Measurements from ENCODE around the gene HEY2.
A peak's percentile ranks its signal among the peaks of the same experiment; 100 is the strongest.
"Not testable (repeated sequence)": the region's sequence is repeated elsewhere in the genome, so short reads cannot be mapped to it uniquely, and the experiment has no call there.

HEY2 gene

DNA sequence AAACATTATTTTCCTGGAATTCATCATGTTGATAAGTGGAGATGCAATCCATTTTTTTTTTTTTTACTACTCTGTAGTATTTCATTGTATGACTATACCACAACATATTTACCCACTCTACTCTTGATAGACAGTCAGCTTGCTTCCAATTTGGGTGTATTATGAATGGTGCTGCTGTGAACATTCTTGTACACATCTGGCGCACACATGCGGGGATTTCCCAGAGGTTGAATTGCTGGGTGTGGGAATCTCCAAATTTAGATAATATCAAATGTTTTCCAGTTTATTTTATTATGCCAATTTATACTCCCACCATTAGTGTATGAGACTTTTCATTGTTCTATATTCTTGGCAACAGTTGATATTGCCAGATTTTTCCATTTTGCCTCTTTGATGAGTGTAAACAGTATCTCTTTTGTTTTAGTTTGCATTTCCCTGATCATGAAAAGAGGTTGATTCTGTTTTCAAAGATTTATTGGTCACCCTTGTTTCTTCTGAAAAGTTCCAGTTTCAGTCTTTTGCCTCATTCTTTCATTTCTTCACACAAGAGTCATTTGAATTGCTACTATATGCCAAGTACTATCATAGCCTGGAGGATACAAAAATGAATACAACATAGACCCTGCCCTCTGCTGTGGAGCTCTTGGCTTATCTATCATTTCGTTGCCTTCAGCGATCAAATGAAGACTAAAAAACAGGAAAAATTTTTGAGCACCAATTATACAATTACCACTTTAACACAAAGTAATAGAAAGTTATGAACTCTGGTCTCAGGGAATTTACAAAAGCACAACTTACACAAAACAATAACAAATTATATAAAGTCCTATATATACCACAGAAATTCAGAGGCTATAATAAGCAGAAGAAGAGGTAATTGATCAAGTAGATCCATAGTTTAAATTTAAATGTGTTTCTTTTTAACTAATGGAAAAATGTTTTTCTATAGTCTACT is 24.2 kb downstream of the HEY2 start:
- DNase-seq: no peak

DNA sequence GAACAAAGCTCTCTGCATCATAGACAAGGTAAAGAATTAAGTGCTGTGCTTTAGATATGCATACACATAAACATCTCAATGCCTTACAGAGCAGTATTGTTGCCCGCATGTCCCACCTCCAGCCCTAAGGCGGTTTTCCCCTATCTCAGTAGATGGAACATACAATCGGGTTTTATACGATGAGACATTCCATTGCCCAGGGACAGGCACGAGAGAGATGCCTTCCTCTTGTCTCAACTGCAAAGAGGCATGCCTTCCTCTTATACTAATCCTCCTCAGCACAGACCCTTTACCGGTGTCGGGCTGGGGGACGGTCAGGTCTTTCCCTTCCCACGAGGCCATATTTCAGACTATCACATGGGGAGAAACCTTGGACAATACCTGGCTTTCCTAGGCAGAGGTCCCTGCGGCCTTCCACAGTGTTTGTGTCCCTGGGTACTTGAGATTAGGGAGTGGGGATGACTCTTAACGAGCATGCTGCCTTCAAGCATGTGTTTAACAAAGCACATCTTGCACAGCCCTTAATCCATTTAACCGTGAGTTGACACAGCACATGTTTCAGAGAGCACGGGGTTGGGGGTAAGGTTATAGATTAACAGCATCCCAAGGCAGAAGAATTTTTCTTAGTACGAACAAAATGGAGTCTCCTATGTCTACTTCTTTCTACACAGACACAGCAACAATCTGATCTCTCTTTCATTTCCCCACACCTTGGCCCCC is 26.8 kb downstream of the HEY2 start:
- DNase-seq: not testable (repeated sequence)

DNA sequence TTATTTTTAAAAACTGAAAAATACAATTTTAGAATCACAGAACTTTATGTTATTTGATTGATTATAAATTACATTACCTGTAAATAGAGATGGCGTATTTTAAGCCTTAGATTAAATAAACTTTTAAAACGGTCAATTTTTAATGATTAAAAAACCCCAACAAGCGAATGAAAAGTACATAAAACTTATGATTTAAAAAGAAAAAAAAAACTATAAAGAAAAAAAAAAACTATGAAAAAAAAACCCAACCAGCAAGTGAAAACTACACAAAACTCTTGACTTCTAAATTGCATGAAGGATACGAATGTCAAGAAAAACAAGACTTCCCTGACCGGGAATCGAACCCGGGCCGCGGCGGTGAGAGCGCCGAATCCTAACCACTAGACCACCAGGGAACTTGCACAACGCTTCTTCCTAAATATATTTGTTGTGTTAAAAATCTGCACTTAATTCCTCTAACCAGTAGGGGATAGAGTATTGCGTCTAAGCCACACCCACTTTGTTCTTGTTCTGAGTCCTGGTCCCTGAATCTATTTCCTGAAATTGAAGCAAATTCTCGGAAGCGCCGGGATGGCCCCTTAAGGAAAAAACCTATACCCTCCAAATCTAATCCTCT is 30.6 kb downstream of the HEY2 start:
- DNase-seq: peak; percentile 92 to 93

DNA sequence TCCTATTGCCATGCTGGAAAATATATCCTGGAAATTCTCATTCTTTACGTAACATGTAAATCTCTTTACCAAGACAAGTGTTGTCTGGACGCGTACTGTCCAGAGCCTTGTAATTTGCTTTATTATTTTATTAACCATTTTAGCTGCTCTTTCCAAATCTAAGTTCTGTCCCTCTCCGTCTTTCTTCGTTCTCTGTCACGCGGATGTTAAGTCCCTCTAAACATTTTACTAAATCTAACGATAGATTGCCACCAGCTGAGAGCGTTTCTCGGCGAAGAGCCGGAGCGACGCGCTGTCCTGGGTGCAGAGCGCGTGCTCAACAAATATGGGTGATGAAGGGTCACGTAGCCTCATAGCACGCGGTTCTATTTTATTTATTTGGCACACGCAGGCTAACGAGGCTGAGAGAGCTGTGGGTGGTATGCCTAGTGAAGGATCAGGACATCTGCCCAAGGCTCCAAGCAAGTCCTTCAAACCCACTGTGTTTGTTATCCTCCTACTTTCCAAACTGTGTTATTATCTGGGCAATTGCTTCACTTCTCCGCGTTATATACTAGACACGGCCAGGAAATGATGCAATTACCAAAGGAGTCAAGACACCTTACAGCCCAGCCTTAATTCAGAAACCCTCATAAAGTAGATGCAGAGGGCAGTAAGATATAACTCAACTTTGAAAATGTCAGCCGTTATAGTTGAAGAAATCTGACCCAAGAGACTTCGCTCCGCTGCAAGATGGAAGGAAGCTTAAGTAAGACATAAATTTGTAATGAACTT is 31.3 kb downstream of the HEY2 start:
- peak; percentile 70 to 76 for DNase-seq

DNA sequence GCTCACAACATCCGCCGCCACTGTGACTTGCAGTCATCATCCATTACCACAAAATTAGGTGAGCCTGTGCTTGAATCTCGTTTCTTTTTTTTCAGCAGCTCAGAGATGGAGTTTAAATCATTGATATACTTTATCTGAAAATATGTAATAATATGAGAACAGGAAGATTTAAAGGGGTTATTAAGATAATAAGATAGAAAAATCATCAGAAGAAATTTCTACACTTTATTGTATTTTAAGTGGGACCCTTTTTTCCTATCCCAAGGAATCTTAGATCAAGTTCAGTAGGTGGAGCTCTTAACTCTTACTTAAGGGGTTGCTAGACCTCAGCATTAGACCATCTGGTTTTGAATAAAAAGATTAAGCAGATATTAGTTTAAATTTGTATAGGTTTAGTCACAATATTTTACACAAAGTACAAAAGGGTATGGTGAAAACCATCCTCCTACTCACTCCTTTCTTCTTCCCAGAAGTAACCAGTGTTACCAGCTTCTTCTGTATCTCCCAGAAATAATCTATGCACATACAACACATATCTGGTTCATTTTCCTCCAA is 32.0 kb downstream of the HEY2 start:
- peak; percentile 37 to 51 for DNase-seq

DNA sequence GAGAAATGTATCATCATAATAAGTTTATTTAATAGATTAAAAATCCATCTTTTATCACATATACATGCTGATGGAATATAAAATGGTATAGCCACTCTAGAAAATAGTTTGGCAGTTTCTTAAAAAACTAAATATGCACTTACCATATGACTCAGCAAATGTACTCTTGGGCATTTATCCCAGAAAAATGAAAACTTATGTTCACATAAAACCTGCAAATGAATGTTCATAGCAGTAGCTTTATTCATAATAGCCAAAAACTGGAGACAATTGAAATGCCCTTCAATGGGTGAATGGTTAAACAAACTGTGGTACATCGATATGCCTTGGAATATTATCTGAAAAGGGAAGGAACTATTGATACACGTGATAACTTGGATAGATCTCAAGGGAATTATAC is 34.9 kb downstream of the HEY2 start:
- no peak for DNase-seq

DNA sequence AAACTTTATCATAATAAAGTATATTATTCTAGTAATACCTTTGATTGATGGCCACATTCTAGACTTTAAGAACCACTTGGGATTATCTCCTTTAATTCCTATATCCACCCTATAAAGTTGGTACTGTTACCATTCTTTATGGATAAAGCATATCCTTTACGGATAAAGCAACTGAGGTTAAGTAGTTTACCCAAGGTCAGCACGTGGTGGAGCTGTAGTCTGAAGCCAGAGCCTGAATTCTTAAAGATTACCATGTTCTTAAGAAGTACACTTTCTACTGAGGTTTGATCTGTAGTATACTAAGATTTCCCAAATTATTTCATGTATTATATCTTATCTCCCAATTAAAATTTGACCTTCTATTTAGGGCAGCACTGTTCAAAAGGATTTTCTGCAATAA is 38.4 kb downstream of the HEY2 start:
- DNase-seq: no peak

DNA sequence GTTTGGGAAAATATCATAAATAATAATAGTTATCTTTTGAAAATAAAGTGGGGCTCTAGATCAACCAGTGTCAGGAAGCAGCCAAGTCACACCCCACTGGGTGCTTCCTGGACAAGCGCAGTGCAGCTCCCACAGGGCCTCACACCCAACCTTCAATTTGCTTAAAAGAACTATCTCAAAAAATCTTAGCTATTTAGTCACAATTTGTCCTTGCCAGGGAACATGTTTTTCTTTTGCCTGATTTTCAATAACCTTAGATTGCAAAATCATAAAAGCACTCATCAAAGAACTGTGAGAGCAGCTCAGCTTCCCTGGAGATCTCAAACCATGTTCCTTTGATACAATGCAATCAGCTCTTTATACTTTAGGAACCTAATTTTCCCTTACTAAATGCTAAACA is 39.7 kb downstream of the HEY2 start:
- DNase-seq: no peak

DNA sequence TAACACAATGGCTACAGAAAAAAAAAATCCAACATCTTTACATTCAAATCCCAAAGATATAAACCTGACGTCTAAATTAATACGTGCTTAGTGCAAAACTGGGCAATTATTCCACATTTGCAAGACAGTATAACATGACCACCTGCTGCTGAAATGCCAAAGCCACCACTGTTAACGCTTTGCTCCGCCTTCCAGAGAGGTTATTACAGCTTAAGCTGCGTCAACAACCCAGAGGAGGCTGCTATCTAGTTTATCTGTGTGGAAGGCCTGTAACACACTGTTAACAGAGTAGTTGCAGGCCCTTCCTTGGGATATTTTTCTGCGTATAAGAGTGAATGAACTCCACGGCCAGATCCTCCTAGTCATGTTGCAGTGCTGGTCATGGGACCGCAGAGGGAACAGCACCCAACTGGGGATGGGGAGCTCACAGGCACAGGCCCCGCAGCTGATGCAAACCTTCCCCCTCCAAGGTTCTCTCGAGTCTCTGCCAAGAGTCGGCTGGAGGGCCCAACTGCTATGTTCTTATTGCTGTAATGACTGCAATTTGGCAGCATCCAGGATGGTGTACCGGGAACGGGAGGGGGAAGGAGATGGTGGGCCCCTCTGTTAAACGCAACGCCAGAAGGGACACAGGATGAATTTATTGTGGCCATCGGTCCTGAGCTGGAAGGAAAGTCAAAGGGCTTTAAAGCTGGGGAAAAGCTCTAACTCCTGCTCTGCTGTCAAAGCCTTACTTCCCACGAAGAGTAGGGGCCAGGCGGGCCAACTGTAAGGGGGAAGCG is 40.3 kb downstream of the HEY2 start:
- DNase-seq: peak; percentile 59 to 80

DNA sequence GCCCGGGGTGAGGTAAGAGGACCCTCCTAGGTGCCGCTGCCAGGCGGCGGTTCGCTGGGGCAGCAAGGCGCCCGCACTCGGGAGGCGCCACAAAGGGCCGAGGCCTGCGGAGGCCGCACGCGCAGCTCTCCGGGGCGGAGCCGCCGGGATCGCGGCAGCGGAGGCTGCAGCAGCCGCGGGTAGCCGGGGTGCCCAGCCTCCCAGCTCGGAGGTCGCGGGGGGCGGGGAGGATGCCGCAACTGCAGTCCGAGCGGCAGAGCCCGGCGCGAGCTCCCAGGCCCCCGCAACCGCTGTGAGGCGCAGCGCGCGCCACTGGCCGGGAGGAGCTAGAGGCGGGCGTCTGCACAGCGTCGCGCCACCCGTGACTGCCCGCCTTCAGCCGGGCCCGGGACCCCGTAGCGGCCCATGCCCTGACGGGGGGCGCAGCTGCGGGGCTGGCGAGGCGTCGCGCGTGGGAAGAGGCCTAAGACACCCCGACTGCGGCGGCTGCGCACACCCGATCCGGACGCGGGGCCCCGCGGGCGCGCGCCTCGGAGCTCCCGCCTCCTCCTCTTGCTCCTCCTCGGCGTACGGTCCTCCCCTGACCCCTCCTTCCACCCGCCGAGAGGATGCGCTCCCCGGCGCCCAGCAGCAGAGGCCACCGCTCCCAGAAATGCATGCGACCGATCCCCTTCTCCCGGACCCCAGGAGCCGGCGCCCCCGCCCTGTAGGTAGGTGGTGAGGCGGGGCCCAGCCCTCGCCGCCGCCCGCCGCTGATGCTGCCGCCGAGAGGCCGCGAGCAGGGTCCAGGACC is 41.1 kb downstream of the HEY2 start, which contains the start of gene NCOA7:
Gene NCOA7 (plus strand): TSS at position 603 of the 793 bp plus-strand sequence. CDS start 24,395 bp downstream, outside the sequence.
- DNase-seq: peak in 1 of 2 experiments; percentile 84

DNA sequence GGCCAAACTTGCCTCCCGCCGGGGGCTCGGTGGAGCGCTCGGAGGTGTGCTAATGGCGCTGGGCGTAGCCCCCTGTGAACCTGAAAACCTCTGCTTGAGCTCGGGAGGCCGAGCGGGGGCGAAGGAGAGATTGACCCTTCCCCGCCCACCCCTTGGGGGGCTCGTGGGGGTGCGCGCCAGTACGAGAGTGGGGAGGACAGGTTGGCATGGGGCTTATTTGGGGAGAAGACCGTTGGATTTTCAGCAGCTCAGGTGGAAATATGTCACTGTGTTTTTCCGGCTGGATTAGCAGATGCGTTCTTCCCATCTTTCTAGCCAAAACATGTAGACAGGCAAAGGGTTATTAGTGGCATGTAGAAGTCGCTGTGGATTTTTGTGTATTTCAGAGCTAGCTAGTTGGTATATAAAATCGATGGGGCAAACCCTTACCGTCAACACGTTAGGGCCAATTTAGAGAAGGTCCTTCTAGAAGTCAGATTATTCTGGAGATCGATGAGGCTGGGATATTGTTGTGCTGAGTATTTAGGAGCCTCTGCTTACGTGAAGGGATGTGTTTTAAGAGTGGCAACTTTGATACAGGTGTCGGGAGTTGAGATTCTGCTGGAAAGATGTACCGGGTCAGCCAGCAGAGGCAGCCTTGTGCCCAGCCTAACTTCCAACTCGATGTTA is 41.9 kb downstream of the HEY2 start:
- peak; percentile 67 to 68 for DNase-seq

DNA sequence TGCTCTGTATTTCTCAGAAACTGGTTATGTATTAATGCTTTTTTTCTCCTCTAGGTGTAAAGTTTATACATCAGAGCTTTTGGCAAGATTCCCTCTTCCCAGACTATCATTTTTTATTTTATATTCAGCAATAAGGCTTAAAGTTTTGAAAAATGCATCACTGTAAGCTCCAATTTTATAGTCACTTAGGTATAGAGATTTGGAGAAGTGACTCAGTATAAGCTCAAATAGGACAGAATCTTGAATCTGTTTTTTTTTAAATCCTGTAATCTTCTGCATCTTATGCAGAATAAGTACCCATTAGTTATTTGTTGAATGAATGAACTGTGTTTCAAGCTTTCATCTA is 42.4 kb downstream of the HEY2 start:
- DNase-seq: no peak

DNA sequence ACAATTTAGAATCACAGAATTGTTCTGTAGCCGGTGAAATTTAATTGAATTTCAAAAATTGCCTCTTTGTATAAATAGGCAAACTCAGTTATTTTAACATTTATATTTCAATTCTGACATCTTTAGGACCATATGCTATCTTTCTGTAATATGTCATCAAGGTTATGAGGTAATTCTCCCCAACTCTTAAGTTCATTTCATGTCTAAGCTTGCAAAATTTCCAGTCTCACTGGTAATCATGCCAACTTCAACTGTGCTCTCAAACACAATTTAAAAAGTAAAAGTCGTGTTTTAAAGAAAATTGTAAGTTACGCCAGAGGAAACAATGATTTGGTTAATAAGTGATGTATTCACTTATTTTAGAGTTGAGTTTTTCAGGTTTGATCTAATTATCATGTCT is 42.7 kb downstream of the HEY2 start:
- no peak for DNase-seq

DNA sequence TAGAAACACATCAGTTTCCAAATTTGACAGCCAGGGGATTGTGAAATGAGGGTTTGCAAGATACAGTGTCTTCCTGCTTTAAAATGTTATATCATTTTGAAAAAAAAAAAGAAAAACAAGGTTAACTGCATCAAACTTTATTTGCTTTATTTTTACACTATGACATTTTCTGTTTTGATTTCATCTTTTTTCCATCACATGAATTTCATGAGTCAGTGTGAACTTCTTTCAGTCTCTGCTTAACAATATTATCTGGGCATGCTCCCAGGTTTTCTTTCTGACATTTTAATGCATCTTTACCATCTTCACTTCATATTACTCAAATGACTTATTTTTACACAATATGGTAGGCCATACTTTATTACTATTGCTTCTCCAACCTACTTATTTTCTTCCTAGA is 43.2 kb downstream of the HEY2 start:
- no peak for DNase-seq

DNA sequence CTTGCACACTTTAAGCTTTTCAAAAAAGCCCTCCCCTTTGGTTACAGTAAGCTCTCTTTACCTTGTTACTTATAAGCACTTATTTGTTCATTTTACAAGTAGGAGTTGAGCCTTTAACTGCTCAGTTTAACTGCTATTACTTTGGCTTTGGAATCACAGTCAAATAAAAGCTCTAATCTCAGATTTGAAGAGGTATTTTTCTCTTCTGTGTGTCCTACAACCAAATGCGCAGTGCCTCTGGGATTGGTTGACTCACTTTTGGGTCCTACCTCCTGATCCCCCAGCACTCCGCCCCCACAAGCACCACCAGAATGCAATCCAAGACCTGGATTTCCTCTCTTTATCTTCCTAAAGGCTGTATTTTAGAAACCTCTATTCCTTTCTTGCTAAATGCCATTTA is 43.8 kb downstream of the HEY2 start:
- DNase-seq: no peak

DNA sequence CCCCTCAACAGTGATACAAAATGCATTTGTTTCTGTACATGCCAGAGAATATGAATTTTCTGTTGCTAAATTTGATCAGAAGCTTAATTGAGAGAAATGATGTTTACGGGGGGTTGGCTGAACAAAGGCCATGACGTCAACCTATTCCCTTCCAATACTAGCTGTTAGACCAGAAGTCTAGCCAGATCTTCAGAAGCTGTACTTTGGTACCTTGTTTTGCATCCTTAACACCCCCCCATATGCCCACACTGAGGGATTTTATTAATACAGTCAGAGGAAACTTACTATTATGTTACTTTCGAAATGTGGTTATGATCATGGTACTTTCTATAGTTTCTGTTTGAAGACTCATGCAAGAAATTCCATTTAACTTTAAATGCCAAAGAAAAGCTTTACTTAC is 44.4 kb downstream of the HEY2 start:
- no peak for DNase-seq

DNA sequence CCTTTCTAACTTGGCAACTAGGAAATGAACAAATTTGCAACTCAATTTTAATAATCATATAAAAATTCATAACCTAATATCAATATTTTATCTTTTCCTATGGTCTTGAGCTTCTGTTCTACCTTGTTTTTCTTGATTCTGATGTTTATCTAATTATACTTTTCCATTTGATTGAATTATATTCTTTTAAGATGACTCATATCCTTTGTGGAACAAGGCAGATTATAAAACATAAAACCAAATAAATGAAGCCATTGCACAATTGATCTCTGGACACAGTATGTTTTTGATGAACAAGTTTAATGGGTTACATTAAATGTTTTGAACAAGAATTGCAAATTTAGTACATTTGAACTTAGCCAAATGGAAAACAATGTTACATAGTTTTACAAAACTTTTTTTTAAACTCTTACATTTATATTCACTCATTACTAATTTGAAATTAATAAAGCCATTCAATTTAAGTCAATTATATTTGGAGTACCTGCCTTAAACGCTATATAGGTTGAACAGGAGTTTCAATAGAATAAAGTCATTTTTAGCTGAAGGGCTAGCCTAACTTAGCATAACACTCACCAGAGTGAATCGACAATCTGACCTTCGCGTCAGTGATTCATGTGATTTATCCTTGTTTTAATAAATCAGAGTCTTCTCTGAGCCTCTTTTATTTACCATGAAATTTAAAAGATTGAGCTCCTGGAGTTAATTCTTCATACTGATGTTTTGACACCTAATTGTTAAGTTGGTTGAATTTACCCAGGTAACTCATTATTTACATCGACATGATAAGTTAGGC is 45.1 kb downstream of the HEY2 start:
- no peak for DNase-seq

DNA sequence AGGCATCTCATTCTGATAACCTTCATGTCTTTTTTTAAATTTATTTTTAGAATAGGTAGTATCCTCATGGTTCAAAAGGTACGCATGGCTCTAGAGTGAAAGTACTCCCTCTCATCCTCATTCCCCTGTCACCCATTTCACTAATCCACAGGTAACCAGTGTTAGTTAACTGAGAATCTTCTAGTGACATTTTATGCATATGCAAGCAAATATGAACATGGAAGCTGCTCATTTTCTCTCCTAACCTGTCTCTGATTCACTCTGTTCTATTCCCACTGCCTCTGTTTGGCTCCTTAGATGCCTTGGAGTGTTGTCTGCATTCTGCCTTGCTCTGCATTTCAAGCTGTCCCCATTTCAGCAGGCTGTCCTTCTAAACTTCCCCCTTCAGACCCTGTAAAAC is 45.9 kb downstream of the HEY2 start:
- no peak for DNase-seq

DNA sequence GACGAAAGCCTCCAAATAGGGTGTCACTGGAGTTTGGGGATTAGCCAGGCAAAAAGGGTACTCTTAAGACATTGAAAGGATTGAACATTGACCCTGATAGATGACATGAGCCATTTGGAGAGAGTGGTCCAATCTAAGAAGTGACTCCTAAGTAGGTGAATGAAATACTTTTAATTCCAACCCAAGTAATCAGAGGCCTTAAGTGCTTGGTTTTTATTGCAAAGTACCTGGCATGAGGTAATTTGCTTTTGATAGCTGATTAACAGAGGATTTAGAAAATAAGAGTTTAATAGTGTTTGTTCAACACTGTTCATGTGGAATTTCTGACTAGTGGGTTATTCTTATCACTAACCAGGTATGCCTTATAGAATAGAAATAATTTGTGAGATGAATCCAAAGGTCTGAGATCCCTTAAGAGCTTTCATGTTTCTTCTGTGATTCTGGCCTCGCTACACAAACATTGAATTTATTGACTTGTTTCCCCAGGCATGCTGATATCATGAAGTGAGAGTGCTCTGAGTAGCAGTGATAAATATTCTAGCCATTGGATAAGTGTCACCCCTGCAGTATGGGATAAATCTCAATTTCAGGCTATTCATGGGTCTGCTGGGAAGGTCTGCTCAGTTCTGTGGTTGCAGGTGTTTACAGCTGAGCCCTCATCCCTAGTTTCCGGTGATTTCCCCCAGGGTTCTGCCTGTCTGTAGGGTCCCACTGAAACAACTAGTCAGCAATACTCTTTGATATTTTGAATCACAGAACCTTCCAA is 47.9 kb downstream of the HEY2 start:
- no peak for DNase-seq

All from NCI-H526 (cell line).